ENCODE data around the gene THSD8.
A peak's percentile ranks its signal among the peaks of the same experiment; 100 is the strongest.
"Not testable (repeated sequence)": the region's sequence is repeated elsewhere in the genome, so short reads cannot be mapped to it uniquely, and the experiment has no call there.

The THSD8 gene

DNA sequence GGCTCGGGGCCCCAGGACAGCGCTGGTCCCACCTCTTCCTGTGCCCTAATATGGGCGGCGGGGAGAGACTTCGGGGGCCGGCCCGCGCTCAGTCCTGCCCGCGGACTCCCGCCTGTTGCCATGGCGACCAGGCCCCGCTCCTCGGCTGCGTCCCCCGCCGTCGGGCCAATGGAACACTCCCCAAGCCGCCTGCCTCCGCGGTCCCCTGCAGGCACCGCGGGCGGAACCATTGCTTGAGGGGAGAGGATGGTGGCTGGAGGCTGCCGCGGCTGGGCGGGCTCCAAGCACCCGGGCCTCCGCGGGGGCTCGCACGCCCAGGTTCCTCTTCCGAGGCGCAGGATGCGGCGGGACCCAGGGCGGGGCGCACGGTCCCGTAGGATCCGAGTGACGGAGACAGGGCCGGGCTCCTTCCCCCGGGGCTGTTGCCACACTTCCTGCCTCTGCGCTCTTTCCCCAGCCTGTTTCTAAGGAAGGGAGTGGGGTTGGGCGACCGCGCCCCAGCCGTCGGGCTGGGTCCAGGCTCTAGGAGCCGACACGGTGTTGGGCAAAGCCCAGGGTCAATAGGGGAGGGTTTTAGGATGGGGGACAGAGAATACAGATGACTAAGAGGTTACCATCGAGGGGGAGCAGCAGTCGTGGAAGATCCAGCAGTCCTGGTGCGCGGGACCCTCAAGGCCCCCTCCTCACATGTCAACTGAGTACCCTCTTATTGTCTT is 11.8 kb upstream of the THSD8 start:
- peak overlapping the region; percentile 89 to 100 (median 98) for H3K27ac ChIP-seq
- H3K4me3 ChIP-seq = peak overlapping the region; percentile 57 to 98 (median 86)

DNA sequence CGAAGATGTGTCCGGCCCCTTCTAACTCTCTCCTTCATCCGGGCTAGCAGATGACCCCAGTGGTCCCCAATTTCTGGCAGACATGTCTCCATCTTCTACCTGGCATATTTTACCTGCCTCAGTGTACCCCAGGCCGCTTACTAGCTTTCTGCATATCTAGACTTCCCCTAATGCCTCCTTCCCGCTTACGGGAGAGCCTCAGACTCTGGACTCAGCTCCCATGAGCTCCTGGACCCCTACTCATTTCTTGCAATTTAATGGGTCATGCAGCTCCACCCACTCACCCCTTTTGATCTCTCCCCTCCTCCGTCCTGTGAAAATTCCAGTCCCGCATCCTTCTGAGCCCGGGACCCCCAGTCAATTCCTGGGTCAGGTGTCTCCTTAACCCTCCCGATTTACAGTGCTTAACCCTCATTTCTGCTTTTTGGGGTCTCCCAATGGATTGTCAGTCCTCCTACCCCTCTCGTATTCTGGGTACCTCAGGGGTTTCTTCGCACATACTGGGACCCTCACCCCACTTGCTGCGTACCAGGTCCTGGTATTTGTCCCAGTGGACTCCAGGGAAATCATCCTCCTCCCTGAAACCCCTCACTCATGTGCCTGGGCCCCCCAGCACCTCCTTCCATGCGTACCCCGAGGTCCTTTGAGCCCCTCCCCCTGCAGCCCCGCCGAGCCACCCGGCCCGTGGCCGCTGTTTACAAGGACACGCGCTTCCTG is 11.1 kb upstream of the THSD8 start:
- peak overlapping the region; percentile 57 to 98 (median 86) for H3K4me3 ChIP-seq
- peak overlapping the region; percentile 89 to 100 (median 98) for H3K27ac ChIP-seq

DNA sequence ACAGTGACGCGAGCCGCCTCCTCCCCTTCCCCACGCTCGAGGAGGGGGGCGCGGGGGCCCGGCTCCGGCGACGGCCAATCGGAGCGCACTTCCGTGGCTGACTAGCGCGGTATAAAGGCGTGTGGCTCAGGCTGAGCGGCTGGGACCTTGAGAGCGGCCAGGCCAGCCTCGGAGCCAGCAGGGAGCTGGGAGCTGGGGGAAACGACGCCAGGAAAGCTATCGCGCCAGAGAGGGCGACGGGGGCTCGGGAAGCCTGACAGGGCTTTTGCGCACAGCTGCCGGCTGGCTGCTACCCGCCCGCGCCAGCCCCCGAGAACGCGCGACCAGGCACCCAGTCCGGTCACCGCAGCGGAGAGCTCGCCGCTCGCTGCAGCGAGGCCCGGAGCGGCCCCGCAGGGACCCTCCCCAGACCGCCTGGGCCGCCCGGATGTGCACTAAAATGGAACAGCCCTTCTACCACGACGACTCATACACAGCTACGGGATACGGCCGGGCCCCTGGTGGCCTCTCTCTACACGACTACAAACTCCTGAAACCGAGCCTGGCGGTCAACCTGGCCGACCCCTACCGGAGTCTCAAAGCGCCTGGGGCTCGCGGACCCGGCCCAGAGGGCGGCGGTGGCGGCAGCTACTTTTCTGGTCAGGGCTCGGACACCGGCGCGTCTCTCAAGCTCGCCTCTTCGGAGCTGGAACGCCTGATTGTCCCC is 10.4 kb upstream of the THSD8 start, which contains the start of gene JUNB:
JUNB (plus strand) TSS at position 142 of the 706 bp plus-strand sequence; CDS start at position 428, 286 bp downstream.
- peak within 1 kb of the TSS; percentile 57 to 98 (median 86) for H3K4me3 ChIP-seq

DNA sequence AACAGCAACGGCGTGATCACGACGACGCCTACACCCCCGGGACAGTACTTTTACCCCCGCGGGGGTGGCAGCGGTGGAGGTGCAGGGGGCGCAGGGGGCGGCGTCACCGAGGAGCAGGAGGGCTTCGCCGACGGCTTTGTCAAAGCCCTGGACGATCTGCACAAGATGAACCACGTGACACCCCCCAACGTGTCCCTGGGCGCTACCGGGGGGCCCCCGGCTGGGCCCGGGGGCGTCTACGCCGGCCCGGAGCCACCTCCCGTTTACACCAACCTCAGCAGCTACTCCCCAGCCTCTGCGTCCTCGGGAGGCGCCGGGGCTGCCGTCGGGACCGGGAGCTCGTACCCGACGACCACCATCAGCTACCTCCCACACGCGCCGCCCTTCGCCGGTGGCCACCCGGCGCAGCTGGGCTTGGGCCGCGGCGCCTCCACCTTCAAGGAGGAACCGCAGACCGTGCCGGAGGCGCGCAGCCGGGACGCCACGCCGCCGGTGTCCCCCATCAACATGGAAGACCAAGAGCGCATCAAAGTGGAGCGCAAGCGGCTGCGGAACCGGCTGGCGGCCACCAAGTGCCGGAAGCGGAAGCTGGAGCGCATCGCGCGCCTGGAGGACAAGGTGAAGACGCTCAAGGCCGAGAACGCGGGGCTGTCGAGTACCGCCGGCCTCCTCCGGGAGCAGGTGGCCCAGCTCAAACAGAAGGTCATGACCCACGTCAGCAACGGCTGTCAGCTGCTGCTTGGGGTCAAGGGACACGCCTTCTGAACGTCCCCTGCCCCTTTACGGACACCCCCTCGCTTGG is 9.6 kb upstream of the THSD8 start:
- Histone ChIP-seq H3K4me3 (peak overlapping the region; percentile 57 to 98 (median 86)), H3K27ac (peak overlapping the region; percentile 89 to 100 (median 98))

More for the DNA sequence above, 10.4 kb upstream of the THSD8 start, which contains the start of gene JUNB:
- H3K27ac ChIP-seq = peak within 1 kb of the TSS; percentile 89 to 100 (median 98)

DNA sequence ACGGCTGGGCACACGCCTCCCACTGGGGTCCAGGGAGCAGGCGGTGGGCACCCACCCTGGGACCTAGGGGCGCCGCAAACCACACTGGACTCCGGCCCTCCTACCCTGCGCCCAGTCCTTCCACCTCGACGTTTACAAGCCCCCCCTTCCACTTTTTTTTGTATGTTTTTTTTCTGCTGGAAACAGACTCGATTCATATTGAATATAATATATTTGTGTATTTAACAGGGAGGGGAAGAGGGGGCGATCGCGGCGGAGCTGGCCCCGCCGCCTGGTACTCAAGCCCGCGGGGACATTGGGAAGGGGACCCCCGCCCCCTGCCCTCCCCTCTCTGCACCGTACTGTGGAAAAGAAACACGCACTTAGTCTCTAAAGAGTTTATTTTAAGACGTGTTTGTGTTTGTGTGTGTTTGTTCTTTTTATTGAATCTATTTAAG is 9.0 kb upstream of the THSD8 start:
- Histone ChIP-seq H3K4me3 (peak overlapping the region; percentile 57 to 98 (median 86)), H3K27ac (peak overlapping the region; percentile 89 to 100 (median 98))

DNA sequence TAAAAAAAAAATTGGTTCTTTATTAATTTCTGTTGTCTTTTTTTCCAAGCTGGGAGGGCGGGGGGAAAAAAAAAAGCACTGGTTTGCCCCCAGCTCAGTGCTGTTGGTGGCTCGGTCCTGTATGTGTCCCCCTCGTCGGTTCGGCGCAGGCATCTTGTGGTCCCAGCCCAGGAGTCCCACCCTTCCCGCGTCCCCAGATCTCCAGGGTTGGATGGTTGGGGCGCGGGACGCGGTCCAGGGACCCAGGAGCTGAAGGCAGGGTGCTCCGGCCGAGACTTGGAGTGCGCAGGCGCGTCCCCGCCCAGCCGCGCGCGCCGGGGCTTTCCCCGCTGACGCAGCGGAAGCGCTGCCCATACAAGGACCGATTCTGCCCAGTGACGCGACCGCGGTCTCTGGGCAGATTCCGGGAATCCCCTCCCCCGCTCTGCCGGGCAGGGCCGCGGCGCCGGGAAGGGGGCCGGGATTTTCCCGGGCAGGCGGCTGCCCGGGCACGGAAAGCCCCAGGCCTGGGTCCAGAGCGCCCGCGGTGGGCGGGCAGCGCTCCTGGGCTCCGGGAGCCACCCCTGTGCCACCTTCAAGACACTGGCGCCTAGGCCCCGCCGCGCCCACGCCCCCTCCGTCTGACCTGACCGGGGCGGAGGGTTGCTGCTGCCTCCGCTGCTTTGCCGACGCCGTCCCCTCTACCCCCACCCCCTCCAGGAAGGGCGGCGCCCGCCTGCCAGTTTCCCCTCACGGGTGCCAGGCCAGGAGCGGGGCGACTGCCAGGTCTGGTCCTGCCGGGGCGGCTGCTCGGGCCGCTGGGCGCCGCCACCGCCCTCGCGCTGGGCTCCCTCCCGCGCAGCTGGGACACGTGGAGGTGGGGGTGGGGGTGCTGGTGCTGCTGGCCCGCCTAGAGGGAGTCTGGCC is 8.3 kb upstream of the THSD8 start:
- H3K4me3 ChIP-seq = peak overlapping the region; percentile 57 to 98 (median 86)
- H3K27ac ChIP-seq = peak overlapping the region; percentile 89 to 100 (median 98)

DNA sequence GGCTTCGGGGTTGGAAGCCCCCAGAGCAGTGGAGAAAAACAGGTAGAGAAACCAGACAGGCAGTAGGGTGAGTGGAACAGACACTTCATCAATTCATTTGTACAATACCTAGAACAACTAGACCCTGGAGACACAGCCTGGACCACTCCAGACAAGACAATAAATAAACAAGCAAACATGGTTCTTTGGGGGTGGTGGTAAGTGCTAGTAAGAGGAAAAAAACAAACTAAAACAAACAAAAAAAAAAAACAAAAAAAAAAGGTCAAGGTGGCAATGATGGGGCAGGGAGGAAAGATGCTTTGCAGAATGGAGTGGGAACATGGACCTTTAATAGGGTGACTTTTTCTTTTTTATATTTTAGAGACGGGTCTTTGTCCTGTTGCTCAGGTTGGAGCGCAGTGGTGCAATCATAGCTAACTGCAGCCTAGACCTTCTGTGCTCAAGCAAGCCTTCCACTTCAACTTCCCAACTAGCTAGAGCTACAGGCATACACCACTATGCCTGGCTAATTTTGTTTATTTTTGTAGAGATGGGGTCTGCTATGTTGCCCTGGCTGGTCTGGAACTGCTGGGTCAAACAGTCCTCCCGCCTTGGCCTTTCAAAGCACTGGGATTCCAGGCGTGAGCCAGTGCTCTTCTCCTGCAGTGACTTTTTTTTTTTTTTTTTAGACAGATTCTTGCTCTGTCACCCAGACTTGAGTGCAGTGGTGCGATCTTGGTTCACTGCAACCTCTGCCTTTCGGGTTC is 7.5 kb upstream of the THSD8 start:
- peak overlapping the region; percentile 89 to 100 (median 98) for H3K27ac ChIP-seq
- peak overlapping the region; percentile 57 to 98 (median 86) for H3K4me3 ChIP-seq

DNA sequence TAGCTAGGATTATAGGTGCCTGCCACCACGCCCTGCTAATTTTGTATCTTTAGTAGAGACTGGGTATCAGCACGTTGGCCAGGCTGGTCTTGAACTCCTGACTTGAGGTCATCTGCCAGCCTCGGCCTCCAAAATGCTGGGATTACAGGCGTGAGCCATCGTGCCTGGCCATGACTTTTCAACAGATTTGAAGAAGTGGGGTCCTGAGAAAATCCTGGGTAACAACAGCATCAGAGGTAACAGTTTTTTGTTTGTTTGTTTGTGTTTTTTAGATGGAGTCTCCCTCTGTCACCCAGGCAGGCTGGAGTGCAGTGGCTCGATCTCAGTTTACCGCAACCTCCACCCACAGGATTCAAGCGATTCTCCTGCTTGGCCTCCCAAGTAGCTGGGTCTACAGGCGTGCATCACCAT is 6.9 kb upstream of the THSD8 start:
- Histone ChIP-seq H3K4me3 (peak overlapping the region in 1 of 7 experiments; percentile 57), H3K27ac (peak overlapping the region in 18 of 21 experiments; percentile 16 to 100 (median 98))

DNA sequence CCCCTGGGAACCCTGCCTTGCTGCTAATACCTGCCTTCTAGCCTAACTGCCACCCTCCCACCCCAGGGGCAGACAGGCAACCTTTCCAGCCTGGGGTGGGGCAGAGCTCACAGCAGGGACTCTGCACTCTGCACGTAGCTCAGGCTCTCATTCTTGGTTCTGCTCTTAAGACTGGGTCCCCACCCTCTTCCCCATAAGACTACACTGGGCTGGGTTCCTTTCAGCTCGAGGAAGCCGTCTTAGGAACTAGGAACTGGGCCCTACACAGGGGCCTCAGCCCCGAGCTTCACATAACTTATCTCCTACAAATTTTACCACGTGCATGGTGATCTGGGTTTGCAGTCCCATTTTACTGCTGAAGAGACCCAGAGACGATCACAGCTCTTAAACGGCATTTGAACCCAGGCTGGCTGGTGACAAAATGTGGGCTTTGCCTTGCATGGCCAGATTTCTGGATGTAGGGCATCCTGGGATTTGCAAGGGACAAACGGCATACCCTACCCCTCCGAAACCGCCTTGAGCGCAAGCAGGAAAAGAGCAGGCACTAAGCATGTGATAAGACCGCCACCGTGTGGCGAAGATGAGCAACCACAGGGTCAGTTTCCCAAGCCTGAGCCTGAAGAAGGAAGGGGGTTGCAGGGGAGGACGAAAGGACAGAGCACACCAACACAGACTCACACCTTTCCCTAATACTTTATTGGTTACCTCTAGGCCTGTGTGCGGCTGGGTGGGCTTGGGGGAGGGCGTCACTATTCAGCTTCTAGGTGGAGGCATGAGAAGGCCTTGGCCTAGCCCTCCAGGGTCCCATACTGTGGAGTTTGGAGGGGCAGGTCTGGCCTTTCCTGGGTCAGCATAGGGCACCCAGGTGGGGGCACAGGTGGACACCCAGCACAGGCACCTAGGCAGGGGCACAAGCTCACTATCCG is 5.5 kb upstream of the THSD8 start:
- Histone ChIP-seq H3K27ac (peak overlapping the region in 20 of 21 experiments; percentile 8 to 100 (median 80)), H3K4me3 (no peak overlapping the region)

DNA sequence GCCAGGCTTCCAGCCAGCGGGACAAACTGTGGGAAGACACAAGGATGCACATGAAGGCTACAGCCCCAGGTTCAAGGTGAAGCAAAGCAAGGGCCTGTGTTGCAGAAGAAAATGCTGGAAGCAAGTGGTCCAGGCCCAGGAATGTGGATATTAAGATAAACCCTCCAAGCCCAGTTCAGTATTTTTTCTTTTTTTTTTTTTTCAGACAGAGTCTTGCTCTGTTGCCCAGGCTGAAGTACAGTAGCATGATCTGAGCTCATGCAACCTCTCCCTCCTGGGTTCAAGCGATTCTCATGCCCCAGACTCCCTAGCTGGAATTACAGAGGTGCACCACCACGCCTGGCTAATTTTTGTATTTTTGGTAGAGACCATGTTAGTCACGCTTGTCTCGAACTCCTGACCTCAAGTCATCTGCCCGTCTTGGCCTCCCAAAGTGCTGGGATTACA is 4.7 kb upstream of the THSD8 start:
- peak overlapping the region in 6 of 21 experiments; percentile 13 to 98 (median 88) for H3K27ac ChIP-seq
- no peak overlapping the region for H3K4me3 ChIP-seq

DNA sequence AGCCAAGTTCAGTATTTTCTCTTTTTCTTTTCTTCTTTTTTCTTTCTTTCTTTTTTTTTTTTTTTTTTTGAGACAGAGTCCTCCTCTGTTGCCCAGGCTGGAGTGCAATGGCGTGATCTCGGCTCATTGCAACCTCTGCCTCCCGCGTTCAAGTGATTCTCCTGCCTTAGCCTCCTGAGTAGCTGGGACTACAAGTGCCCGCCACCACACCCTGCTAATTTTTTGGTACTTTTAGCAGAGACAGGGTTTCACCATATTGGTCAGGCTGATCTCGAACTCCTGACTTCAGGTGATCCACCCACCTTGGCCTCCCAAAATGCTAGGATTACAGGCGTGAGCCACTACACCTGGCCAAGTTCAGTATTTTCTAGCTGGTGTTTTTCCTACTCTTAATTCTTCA is 4.3 kb upstream of the THSD8 start:
- not testable (repeated sequence) for H3K4me3 ChIP-seq

DNA sequence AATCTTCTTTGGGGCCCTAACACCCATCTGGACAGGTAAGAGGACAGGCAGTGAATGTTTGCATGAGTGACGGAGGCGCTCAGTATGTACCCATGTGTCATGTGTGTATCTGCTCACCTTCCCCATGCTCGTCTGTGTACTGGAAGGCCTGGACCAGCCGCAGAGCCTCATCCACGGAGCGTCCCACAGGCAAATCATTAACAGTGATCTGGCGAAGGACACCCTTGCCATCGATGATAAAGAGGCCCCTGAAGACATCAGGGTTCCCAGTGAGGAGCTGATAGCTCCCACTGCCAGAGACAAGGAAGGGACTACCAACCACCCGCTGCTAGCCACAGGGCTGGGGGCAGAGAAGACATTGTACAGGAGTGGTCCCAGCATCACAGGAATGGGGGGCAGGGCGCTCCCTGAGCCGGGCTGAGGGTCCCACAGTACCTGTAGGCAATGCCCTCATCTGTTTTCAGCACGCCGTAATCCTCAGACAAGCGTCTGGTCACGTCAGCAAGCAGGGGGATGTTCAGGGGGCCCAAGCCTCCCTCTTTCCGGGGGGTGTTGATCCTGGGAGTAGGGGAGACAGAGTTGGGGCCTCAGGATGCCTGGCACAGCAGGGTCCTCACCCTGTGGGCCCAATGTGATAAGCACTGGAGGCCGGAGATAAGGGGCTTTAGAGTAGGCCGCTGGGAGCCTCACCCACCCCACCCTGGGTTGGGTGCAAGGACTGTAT is 2.0 kb upstream of the THSD8 start:
- peak overlapping the region in 2 of 21 experiments; percentile 34 to 85 for H3K27ac ChIP-seq
- H3K4me3 ChIP-seq = peak overlapping the region in 2 of 7 experiments; percentile 48 to 55

More for the DNA sequence above, 4.3 kb upstream of the THSD8 start:
- not testable (repeated sequence) for H3K27ac ChIP-seq

DNA sequence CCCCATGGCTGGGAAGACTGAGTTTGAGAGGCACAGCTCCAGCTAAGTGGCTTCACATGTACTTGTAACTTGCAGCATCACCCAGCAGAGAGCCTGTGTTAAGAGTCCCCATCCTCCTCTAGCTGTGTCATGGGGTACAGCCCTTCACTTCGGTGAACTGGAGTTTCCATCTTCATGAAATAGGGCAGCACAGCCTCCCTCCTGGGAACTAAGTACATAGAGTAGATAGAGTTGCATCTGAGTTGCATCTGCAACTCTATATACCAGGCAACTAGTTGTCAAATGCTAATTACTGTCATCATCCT is 1.5 kb upstream of the THSD8 start:
- peak overlapping the region in 4 of 21 experiments; percentile 74 to 85 (median 80) for H3K27ac ChIP-seq
- H3K4me3 ChIP-seq = peak overlapping the region in 5 of 7 experiments; percentile 48 to 74 (median 63)

DNA sequence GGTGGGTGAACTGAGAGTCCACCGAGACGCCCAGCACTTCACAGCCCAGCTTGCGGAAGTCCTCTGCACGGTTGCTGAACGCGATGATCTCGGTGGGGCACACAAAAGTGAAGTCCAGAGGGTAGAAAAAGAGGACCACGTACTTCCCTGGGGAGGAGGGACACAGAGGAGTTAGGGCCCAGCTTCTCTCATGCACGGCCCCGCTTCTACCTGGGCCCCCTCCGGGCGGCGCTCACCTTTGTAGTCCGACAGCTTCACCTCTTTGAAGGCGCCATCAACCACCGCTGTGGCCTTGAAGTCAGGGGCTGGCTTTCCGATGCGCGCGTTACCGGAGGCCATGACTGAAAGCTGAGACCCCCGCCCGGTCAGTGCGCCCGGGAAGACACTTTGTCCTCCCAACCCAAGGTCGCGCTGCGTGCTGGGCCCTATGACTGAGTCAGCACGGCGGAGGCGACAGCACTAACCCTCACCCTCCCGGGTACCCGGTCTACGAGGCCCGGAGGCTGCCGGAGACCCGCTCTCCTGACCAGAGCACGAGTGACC is 875 bp upstream of the THSD8 start:
- H3K27ac ChIP-seq = peak overlapping the region in 20 of 21 experiments; percentile 37 to 88 (median 81)
- H3K4me3 ChIP-seq = peak overlapping the region; percentile 48 to 75 (median 68)
